HG03139 (cell line): Measurements from ENCODE around the gene STK11.
"Not testable (repeated sequence)": the region's sequence is repeated elsewhere in the genome, so short reads cannot be mapped to it uniquely, and the experiment has no call there.

ENCODE experiments used
- ATAC-seq: cut with Tn5 transposase; IDR thresholded peaks from one replicate; pipeline ENCODE4 v1.9.1; 2021; ENCODE audit not compliant: unreplicated experiment

Gene STK11

DNA sequence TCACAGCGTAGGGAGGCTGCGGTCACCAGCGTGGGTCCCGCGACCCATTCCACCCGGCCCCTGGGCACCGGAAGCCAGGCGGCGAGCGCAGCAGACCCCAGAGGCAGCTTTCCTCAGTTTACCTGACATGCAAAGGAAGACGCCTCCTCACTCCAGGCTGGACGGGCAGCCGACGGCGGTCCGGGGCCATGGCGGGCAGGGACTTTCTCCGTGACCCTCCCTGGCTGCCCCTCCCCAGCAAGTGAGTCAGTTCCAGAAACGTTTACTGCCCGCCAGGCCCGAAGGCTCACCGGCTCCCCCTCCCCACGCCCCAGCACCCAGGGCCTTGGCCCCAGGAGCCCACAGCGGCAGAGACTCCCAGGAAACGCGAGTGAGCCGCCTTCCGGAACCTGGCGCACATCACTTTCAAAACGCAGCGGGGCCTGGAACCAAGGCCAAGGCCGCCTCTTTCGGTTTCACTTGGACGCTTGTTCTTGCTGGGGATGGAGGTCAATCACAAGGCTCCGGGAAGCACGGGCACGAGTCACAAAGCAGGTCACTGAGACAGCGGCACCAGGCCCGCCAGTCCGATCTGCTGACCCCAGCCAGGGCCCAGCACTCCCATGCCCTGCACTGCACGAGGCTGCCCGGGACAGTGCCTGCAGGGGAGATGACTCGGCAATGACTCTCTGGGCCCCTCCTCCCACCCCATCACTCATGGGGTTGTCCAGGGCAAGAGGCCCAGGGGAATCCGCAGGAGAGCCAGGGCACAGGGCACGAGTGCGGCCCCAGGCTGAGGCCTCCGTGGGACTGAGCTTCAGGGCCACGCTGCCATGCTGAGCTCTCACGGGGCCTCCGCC is 36.8 kb upstream of the STK11 start:
- ATAC-seq = no peak

DNA sequence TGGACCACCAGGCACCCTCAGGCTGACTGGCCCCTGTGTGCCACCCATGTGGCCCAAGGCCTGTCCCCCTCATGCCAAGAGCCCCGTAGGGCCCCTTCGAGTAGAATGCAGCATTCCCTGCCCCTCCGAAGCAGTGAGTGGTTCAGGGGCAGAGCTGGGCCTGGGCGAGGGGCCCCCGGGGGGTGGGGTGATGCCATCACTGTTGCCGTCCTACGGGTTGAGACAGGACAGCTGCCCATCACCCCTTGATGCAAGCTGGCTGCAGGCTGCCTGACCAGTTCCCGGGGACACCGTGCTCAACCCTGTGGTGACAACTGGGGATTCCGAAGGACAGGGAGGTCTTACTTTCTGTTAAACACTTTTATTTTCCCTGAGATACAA is 36.2 kb upstream of the STK11 start:
- ATAC-seq = no peak

DNA sequence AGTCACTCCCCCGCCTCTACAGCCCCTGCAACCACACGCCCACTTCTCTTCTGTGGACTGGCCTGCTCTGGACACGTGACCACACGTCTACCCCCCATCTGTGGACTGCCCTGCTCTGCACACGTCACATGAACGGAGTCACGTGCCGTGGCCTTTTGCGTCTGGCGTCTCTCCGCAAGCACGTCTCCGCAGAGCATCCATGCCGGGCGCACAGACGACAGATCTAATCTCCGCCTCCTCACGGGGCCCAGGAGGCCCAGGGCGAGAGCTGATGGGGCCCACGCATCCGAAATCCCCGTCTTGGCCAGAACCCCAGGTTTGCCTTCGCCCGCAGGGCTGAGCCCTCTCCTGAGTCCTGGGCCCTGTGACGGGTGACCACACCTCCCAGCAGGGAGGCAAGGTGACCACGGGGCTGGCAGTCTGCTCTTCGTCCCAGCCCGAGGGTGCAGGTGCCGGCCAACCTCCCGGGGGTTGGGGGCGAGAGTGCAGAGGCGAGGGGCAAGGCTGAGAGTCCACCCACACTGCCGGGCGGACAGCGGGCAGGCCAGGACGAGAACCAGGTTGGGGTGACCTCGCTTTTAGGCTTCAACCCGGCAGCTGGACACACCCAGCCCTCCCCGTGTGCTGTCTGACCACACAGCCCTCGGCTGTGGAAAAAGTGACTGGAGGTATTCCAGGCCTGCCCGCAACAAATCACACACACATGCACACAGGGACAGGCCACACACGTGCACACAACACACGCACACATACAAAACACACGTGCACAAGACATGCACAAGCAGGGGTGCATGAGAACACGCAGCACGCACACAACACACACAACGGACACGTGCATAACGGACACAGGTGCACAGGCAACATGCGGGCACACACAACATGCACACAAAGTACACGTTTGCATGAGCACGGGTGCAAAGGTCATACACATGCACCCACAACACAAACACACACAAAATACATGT is 35.4 kb upstream of the STK11 start:
- no peak for ATAC-seq

DNA sequence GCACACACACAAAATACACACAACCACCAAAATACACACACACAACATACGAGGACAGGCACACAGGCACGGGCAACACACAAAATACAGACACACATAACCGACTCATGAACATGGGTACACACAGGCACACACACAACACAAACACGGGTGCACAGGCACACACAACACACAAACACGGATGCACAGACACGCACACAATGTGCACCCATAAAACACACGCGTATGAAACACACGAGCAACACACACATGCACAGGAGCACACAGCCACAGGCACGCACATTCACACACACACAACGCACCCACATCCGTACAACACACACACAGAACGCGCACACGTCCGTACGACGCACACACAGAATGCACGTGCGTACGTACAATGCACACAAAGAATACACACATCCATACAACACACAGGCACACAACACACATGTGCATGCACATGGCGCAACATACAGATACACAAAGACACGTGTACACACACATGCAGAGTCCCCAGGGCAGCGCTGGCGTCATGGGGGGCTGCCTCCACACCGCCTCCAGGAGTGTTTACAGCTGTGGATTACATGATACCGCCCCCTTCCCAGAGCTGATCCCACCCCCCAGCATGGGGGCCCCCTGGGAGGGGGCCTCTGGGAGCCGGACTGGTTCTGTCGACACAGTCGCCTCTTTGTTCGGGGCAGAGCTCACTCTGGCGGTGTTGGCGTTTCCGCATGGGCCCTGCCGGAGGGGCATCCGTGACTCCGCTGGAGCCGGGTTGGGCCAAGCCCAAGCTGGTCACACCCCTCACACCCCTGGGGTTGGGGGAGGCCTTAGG is 34.4 kb upstream of the STK11 start:
- no peak for ATAC-seq

DNA sequence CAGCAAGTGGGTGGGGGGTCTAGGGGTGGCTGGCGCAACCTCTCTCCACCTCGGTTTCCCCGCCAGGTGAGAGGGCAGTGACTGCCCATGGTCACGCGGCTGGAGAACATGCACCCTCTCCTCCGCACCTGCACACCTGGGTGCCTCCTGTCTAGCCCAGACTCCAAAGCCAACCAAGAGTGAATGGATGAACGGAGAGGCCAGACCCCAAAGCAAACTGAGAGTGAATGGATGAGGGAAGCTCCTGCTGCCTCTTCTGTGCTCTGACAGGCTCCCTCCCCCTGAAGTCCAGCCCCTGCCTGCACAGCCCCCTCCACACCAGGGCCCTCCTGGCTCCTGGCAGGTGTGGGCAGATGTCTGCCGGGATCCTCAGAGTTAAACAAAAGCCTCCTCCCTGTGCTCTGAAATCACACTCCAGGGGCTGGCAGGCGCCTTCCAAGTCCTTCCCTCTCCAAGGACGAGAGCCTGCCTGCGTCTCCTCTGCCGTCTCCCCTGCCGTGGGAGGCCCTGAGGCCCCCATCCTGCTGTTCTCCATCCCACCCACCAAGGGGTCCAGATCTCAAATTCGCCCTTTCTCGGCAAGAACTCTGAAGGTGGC is 33.7 kb upstream of the STK11 start:
- no peak for ATAC-seq

DNA sequence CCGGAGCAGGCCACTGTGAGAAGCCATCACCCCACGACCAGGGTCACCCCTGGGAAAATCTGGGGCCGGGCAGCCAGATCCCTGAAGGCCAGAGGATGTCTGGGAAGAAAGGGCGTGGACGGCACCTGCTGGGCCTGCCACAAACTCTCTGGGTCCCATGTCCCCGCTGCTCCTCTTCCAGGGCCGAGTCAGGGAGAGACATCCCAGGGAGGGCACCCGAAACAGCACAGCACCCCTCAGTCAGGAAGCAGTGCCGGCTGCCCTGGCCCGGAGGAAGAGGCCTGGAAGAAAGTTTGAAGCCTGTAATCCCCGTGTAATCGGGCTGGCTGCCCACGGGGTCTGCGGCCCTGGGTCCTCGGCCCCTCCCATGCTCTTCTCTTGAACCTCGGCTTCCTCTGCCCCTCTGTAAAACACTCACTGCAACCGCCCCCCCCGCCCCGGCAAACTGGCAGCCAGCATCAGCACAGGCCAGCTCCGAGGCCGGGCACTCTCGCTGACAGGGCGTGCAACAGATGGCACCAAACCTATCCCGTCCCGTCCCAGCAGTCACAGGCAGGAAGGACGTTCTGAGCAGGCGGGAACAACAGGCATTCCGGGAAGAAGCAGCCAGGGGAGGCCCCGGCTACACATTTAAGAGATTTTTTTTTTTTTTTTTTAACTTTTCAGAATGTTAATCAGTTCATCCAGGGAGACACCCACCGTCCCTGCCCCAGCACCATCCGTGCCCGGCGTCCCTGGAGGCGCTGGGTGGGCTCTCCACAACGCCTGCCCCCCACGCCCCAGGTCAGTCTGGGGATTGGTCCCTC is 33.0 kb upstream of the STK11 start:
- no peak for ATAC-seq

DNA sequence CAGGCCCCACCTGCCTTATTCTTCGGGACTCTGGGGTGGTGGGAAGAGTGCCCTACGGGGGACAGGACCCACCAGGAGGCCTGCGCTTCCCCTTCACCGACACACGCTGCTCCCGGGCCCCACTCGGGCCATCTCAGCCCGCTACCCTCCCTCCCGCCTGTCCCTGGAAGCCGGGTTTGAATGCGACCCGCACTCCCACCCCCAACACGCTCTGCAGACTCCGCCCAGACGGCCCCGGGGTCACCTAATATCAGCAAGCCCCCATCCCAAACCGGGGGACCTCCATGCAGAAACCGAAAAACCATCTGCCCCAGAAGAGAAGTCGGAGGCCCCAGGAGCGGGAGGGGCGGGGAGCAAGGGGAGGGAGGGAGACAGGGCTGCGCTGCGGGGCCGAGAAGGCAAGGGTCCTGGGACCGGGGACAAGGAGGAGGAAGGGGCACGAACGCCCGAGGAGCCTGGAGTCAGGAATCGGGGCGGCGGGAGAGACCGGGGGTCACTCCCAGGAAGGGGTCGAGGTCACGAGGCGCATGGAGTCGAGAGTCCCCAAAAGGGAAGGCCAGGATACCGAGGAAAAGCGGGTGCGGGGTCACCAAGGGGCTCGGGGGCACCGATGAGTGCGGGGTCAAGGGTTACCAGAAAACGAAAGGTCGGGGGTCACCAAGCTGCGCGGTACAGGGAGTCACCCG is 32.3 kb upstream of the STK11 start:
- no peak for ATAC-seq

DNA sequence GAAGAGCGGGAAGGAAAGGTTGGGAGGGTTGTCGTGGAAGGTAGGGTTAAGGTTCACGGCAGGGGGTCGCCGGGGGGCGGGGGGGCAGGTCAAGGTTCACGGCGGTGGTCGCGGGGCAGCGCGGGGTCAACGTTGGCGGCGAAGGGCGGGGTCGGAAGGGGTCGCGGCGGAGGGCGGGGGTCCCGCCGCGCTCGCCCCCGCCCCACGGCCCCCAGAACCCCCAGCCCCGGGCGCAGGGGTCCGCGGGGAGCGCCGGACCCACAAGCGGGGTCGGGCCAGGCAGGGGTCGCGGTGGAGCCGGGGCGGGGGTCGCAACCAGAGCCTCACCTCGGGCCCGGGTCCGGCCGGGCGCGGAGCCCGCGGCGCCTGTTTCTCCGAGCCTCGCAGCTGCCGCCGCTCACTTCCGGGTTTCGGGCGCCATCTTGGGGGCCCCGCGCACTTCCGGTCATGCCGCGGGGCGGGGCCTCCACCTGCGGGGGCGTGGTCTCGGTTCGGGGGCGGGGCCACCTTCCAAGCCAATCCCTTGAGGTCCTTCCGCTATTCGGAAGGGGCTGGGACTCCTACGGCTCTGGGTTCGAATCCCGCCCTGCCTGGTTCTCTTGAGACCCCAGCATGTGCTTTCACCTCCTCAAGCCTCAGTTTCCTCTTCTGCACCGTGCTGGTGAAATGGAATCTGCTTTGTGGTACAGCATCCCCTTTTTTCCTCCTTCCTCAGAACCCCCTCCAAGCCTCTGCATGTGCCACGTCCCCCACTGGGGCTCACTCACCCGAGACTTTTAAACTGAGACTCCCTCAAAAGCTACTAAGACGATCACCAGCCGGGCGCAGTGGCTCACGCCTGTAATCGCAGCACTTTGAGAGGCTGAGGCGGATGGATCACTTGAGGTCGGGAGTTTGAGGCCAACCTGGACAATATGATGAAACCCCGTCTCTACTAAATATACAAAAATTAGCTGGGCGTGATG is 31.5 kb upstream of the STK11 start, which contains the start of gene SBNO2:
Gene SBNO2 (minus strand): TSS at position 424 of the 965 bp plus-strand sequence. CDS start 19,992 bp downstream, outside the sequence.
- peak; percentile 61 for ATAC-seq

DNA sequence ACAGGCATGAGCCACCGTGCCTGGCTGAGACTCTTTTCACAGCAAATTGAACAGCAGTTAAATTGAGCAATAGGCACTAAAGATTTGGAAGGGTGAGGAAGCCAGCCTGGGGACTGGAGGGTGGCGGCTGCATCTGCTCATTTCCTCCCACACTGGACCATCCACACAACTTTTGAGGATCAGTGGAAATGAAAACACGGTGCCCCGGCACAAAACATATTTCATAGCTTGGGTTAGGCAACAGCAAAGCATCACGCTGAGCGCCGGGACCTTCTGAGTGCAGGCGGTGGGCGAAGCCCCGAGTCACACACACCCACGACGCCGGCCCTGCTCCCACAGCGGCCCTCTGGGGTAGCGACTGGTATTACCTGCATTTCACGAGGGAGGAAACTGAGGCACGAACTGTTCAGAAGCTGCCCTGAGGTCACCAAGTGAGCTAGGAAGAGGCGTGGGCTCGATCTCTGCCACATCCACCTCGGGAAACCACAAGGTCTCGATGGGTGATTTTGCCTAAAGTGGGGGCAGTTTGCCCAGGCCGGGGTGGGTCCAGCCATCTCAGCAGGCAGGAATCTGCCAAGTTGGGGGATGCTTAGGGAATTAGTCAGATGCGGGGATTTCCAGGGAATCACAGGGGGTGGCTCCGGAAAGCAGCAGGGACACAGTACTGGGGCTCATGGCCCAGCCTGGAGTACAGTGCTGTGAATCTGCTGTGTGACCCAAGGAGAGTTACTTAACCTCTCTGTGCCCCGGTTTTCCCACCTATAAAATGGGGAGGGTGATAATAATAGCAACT is 28.1 kb upstream of the STK11 start:
- ATAC-seq = no peak

DNA sequence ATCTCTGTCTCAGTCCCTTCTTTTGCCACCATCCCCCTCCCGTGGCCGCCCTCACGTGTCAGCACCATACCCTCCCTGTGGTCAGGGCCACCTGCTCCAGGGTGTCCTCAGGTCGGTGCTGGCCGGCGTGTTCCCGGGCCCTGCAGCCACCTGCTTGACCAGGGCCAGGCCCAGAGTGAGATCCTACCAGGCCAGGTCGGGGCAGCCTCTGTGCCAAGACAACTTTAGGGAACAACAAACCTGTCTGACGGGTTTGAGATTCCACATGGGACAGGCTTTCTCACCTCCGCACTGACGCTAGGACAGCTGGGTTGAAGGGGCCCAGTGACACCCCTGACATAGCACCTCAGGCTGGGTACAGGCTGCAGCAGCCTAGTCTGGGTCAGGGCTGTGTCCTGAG is 24.0 kb upstream of the STK11 start:
- no peak for ATAC-seq

DNA sequence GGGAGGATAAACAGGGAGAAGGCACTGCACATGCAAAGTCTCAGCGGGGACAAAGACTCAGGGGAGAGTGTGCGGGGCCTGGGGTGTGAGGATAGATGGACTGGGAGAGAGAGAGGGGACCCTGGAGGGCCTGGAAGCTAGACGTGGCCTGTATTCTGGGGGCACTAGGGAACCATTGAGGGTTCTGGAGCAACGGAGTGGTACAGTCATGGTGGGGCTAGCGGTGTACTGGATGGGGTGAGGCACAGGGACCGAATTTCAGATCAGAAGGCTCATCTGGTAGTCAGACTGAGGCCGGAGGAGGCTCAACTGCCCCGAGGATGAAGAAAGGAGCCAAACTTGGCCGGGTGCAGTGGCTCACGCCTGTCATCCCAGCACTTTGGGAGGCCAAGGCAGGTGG is 23.5 kb upstream of the STK11 start:
- no peak for ATAC-seq

DNA sequence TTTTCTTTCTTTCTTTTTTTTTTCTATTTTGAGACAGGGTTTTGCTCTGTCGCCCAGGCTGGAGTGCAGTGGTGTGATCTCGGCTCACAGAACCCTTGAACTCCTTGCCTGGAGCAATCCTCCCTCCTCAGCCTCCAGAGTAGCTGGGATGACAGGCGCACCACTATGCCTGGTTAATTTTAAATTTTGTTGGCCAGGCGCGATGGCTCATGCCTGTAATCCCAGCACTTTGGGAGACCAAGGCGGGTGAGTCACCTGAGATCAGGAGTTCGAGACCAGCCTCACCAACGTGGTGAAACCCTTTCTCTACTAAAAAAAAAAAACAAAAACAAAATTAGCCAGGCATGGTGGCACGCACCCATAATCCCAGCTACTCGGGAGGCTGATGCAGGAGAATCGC is 22.9 kb upstream of the STK11 start:
- no peak for ATAC-seq

DNA sequence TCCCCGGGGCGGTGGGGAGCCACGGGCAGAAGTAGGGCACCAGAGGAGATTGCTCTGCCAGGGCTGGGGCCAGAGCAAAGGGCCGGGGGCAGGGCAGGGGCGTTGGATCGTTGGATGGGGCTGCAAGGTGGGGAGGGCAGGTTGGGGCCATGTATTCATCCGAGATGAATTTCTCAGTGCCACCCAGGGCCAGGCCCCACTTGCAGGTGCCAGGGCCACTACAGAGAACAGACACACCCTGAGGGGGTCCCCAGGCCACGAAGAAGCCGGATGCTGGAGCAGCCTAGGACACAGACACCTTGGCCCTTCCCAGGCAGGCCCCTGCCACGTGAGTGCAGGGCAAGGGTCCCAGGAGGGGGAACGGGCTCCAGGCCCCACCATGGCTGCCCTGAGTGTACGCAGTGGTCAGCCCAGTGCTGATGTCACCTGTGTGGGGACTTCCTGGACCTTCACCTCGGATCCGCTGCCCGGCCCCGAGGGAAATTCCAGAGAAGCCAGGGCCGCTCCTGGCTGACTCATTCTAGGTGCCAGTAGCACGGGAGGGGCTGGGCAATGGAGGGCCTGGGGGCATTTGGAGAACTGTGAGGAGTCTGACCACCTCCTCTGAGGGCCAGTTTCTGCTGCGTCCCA is 21.9 kb upstream of the STK11 start:
- no peak for ATAC-seq

DNA sequence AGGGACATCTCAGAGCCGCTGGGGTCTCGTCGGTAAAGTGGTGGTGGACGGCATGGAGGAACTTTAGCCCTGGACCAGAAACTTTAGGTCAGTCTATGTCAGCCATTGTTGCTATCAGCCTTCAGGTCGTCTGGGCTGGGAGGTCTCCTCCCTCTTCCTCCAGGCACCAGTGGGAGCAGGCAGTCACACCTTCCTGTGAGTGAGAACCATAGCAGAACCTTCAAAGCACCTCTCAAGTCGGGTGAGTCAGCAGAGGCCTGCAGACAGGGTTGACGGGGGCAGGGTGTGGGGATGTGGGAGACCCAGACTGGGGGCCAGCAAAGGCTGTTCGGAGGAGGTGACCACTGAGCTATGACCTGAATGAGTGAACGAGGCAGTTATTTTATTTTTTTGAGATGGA is 16.2 kb upstream of the STK11 start:
- ATAC-seq = no peak

DNA sequence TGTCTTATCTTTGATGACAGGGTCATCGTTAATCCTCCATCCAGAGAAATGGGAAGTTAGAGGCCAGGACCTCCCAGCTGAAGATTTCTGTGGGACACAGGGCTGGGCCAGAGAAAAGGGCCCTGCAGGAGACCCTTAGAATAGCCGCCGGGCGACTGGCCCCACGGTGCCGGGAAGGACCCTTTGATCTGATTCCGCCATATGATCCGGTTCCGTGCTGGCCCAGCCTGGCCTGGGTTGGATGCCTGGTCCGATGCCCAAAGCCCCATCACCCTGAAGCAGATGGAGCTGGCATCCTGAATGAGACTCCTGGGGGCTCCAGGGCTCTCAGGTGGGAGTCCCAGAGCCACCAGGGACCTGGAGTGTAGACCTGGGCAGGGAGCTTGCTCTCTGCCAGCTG is 6.0 kb upstream of the STK11 start:
- ATAC-seq = no peak

DNA sequence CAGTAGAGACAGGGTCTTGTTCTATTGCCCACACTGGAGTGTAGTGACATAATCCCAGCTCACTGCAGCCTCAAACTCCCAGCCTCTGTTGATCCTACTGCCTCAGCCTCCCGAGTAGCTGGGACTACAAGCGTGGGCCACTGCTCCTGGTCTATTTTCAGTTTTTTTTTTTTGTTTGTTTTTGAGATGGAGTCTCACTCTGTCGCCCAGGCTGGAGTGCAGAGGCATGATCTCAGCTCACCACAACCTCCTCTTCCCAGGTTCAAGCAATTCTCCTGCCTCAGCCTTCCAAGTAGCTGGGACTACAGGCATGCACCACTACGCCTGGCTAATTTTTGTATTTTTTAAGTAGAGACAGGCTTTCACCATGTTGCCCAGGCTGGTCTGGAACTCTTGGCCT is 5.0 kb upstream of the STK11 start:
- not testable (repeated sequence) for ATAC-seq
